K562 (cell line): Measurements from ENCODE around the gene SPNS2. TPM values are rescaled to one million over a fixed set of nuclear protein-coding genes. Genes with fewer than 3 reads are reported as not detected.

Experiments used
- ATAC-seq: fragments of 200-7000 bp; cut with Tn5 transposase; 3 replicates; pipeline ENCODE4 v1.9.1; 2020; ENCODE audit warnings: moderate library complexity
- BruUV-seq: library from RNA; stranded (reverse); fragments of 400-500 nt; replicated peaks from 2 replicates; lab custom pipeline; 2021; lab: Mats Ljungman, UMichigan
- CTCF ChIA-PET: fragments of 300-600 bp; formaldehyde crosslinking; extraction: SDS; loops from one replicate; lab custom pipeline; 2021; ENCODE audit warnings: low intra/inter-chr PET ratio; lab: Yijun Ruan, JAX
- POLR2A ChIA-PET: fragments of 300-600, 350-650 bp; sonication (Branson Sonifier 250); formaldehyde crosslinking; extraction: SDS; loops from one replicate; lab custom pipeline; 2021; ENCODE audit warnings: antibody characterized with exemption, inconsistent platforms; lab: Yijun Ruan, JAX
- DNase-seq, 4 experiments: peaks; one replicate each; pipeline versions ENCODE4 v3.0.0 to v3.0.0-alpha.2; 2011 to 2018; ENCODE audit warnings: low spot score in 3 of 4, mixed read lengths in 3 of 4; ENCODE audit errors: extremely low read depth in 1 of 4
- FAIRE-seq: peaks from 2 replicates; lab custom pipeline; 2011; peaks lifted over from hg19 to GRCh38; lab: Jason Lieb, UNC
- H2AFZ ChIP-seq: 2 replicates; pipeline ENCODE4 v1.6.0; 2011; ENCODE audit warnings: low read depth, low read length, control low read depth, inconsistent platforms
- H3K27ac ChIP-seq: fragments of 200-600 bp; 3 replicates; pipeline ENCODE4 v1.8.0; 2011; ENCODE audit warnings: low read depth, mild to moderate bottlenecking, control low read depth, inconsistent platforms, low read length, moderate library complexity, mixed read lengths; ENCODE audit errors: extremely low read depth
- H3K27me3 ChIP-seq, 2 experiments: fragments of 300-600 bp in 1 of 2; 2 replicates in 1 of 2; 3 replicates in 1 of 2; pipeline versions ENCODE4 v1.6.0 to v1.8.0; 2011; ENCODE audit warnings: inconsistent platforms in 2 of 2, low read length in 2 of 2, mild to moderate bottlenecking in 1 of 2, mixed read lengths in 1 of 2, moderate library complexity in 1 of 2; ENCODE audit not compliant: control insufficient read depth in 2 of 2, insufficient read depth in 2 of 2
- H3K36me3 ChIP-seq: fragments of 300-600 bp; 3 replicates; pipeline ENCODE4 v1.8.0; 2011; ENCODE audit warnings: mild to moderate bottlenecking, low read length, inconsistent platforms; ENCODE audit not compliant: control insufficient read depth, insufficient read depth
- H3K4me1 ChIP-seq, 2 experiments: fragments of 200-600 bp in 1 of 2; replicated peaks in 1 of 2; 2 replicates in 1 of 2; 3 replicates in 1 of 2; pipeline versions ENCODE4 v1.5.1 to v1.8.0; 2011; ENCODE audit warnings: inconsistent platforms in 2 of 2, low read length in 2 of 2, mild to moderate bottlenecking in 1 of 2, mixed read lengths in 1 of 2, moderate library complexity in 1 of 2; ENCODE audit not compliant: control insufficient read depth in 2 of 2, insufficient read depth in 2 of 2
- H3K4me2 ChIP-seq: 2 replicates; pipeline ENCODE4 v1.6.1; 2011; ENCODE audit warnings: low read length, control low read depth, inconsistent platforms, mixed read lengths; ENCODE audit not compliant: insufficient read depth
- H3K4me3 ChIP-seq: fragments of 200-600 bp; sonication (generic), shearing (Covaris generic); 2 replicates; pipeline ENCODE4 v1.5.1; 2016; ENCODE audit warnings: control low read depth, inconsistent platforms
- H3K79me2 ChIP-seq: fragments of 200-600 bp; 3 replicates; pipeline ENCODE4 v1.8.0; 2011; ENCODE audit warnings: low read length, inconsistent platforms; ENCODE audit not compliant: control insufficient read depth, insufficient read depth
- H3K9ac ChIP-seq, 2 experiments: 2 replicates each; pipeline versions ENCODE4 v1.6.0 to v1.6.1; 2011; ENCODE audit warnings: low read depth in 2 of 2, low read length in 2 of 2, control low read depth in 1 of 2, inconsistent platforms in 1 of 2, mild to moderate bottlenecking in 1 of 2, mixed read lengths in 1 of 2; ENCODE audit not compliant: insufficient read depth in 1 of 2
- H3K9me1 ChIP-seq: one replicate; pipeline ENCODE4 v1.6.0; 2011; ENCODE audit warnings: inconsistent platforms, mild to moderate bottlenecking, low read length, moderate library complexity; ENCODE audit not compliant: control insufficient read depth, insufficient read depth
- H3K9me3 ChIP-seq: replicated peaks from 2 replicates; pipeline ENCODE4 v1.5.1; 2011; ENCODE audit warnings: low read depth, low read length, inconsistent platforms; ENCODE audit not compliant: control insufficient read depth, insufficient read depth
- H4K20me1 ChIP-seq: replicated peaks from 2 replicates; pipeline ENCODE4 v1.6.1; 2011; ENCODE audit warnings: low read length, inconsistent platforms, mixed read lengths; ENCODE audit not compliant: control insufficient read depth, insufficient read depth
- CTBP1 ChIP-seq: fragments of 450-650 bp; IDR thresholded peaks from 2 replicates; pipeline ENCODE4 v1.6.1; 2016; ENCODE audit warnings: borderline replicate concordance
- CTCFL ChIP-seq: IDR thresholded peaks from 2 replicates; pipeline ENCODE4 v1.6.1; 2011; ENCODE audit warnings: borderline replicate concordance, low read depth, mild to moderate bottlenecking, moderate library complexity, low read length; ENCODE audit not compliant: insufficient read depth, poor library complexity, severe bottlenecking
- FOXA3 ChIP-seq, 2 experiments: fragments of 450-650 bp in 1 of 2; sonication (generic) in 1 of 2; formaldehyde crosslinking; IDR thresholded peaks in 1 of 2; conservative IDR thresholded peaks in 1 of 2; 2 replicates each; pipeline versions ENCODE4 v1.4.0 to v1.8.0; 2020 to 2022; ENCODE audit warnings: mild to moderate bottlenecking in 2 of 2, missing genetic modification reagents in 1 of 2
- HES1 ChIP-seq: fragments of 450-650 bp; IDR thresholded peaks from 2 replicates; pipeline ENCODE4 v1.6.1; 2016; ENCODE audit warnings: low read depth, mild to moderate bottlenecking, moderate library complexity
- MBD2 ChIP-seq: sonication (generic); IDR thresholded peaks from 2 replicates; pipeline ENCODE4 v1.6.1; 2016; ENCODE audit warnings: low read depth, borderline replicate concordance
- MYNN ChIP-seq, 2 experiments: sonication (generic); formaldehyde crosslinking in 1 of 2; IDR thresholded peaks; 2 replicates each; pipeline versions ENCODE4 v1.5.0 to v1.6.1; 2016 to 2020; ENCODE audit warnings: antibody characterized with exemption in 1 of 2, missing genetic modification reagents in 1 of 2
- PHB ChIP-seq: fragments of 250-450 bp; sonication (Bioruptor Pico); IDR thresholded peaks from 2 replicates; pipeline ENCODE4 v1.5.0; 2021
- PML ChIP-seq: IDR thresholded peaks from 2 replicates; pipeline ENCODE4 v1.6.1; 2012; ENCODE audit warnings: low read length, inconsistent platforms
- POLR2G ChIP-seq: fragments of 200-400 bp; formaldehyde crosslinking; IDR thresholded peaks from 2 replicates; pipeline ENCODE4 v1.6.1; 2017; ENCODE audit warnings: low read depth, mild to moderate bottlenecking, antibody characterized with exemption, low read length, moderate library complexity
- RAD21 ChIP-seq, 2 experiments: fragments of 250-450 bp in 1 of 2; fragments of 450-650 bp in 1 of 2; sonication (Bioruptor Pico) in 1 of 2; formaldehyde crosslinking in 1 of 2; IDR thresholded peaks in 1 of 2; conservative IDR thresholded peaks in 1 of 2; 2 replicates each; pipeline versions ENCODE4 v1.4.0 to v1.8.0; 2020 to 2022; ENCODE audit warnings: mild to moderate bottlenecking in 2 of 2, moderate library complexity in 1 of 2
- SMC3 ChIP-seq: conservative IDR thresholded peaks from 2 replicates; pipeline ENCODE4 v1.6.1; 2011; ENCODE audit warnings: low read depth, low read length, improper control_type of control experiment; ENCODE audit not compliant: insufficient read depth
- ZNF584 ChIP-seq: fragments of 200-800 bp; sonication (Bioruptor generic); IDR thresholded peaks from 2 replicates; pipeline ENCODE4 v1.6.1; 2016; ENCODE audit warnings: low read depth, mild to moderate bottlenecking, missing genetic modification characterization, missing compliant biosample characterization
- WGBS: fragments of 100-300 bp; shearing (Covaris generic); methylation state at CpG from one replicate; pipeline ENCODE4 v1.1.6; 2016; ENCODE audit warnings: low coverage, mixed read lengths; ENCODE audit not compliant: insufficient coverage; ENCODE audit errors: missing lambda C conversion rate; 5-methylcytosine and 5-hydroxymethylcytosine counted together
- in situ Hi-C: fragments of 300-500 bp; cut with MboI; formaldehyde crosslinking; loops from 4 replicates; pipeline ENCODE4 v1.15.0; 2018; ENCODE audit warnings: inconsistent platforms, mixed read lengths
- intact Hi-C: fragments of 100-400 bp; cut with micrococcal nuclease; formaldehyde crosslinking; loops from 2 replicates; pipeline ENCODE4 v1.14.2; 2022
- polyA plus RNA-seq, 8 experiments: library from polyadenylated mRNA; depleted of rRNA in 4 of 8; stranded (reverse) in 5 of 8; unstranded in 3 of 8; fragments of >200 nt; fragmentation: Nextera tagmentation in 2 of 8; fragmentation: Illumina TruSeq in 1 of 8; extraction: Ambion mirVana in 2 of 8; extraction: Trizol in 1 of 8; gene quantifications; 2 replicates each; pipeline versions ENCODE4 v1.2.1 to v1.2.3, GENCODE V29; 2011 to 2014; ENCODE audit warnings: inconsistent platforms in 1 of 8, missing spikeins in 1 of 8
- total RNA-seq, 7 experiments: library from RNA; depleted of rRNA in 6 of 7; stranded (reverse); fragments of >200 nt in 6 of 7; fragmentation: Illumina TruSeq in 2 of 7; extraction: Trizol in 2 of 7; gene quantifications; 2 replicates each; pipeline versions ENCODE4 v1.2.1 to v1.2.3, GENCODE V29; 2011 to 2021; ENCODE audit warnings: low replicate concordance in 1 of 7
- TF ChIP-seq, protein P1 (sequence below): IDR thresholded peaks from 2 replicates; pipeline ENCODE4 v1.6.1; 2014; ENCODE audit warnings: antibody characterized with exemption
- TF ChIP-seq, protein P2 (sequence below): sonication (generic); formaldehyde crosslinking; IDR thresholded peaks from 2 replicates; pipeline ENCODE4 v1.8.1; 2023; ENCODE audit warnings: mild to moderate bottlenecking, missing genetic modification reagents

SPNS2 gene
- total and polyA plus RNA-seq, 9 of the 15 experiments (the other 6 are each of a cell fraction or from before 2014, with no cell fraction given), result 0.06 TPM; not detected in 8

DNA sequence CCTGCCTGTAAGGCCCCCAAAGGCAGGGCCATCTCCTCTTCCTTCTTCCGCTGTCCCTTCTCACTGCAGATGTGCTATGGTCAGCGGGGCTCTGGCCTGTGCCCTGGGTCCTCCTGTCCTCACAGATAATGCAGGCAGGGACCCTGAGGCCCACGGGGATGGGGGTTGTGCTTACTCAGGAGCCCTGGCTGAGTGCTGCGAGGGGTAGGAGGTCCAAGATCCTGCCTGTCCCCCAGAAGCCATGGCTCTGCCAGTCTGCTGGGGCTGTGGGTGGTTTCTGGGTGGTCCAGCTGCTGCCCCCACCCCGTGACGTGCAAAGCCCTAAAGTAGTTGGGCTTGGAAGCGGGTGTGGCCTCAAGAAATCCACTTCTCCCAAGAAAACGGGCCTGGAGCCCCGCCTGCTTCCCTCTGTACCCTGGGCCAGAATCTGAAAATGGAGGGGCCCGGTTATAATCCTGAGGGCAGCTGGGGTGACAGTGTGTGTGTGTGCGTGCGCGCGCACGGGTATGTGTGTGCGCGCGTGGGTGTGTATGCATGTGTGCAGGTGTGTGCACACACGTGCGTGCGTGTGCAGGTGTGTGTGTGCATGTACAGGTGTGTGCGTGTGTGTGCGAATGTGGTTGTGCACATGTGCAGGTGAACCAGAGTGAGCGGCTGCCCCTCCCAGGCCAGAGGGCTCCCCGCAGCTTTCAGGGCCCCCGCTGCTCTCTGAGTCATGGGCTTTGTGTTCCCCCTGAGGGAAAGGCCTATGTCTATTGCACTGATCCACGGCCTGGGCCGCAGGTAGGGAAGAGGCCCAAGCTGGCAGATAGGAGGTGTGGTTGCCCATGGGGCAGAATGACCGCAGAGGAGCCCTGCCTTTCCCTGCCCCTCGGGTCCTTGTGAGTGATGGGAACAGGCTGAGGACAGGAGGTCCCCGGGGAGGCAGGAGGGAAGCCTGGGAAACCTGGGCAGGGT is 13.8 kb downstream of the SPNS2 start:
- BruUV-seq, result no TSS peak

More for the DNA sequence above, 13.8 kb downstream of the SPNS2 start:
- no peaks in the 10 kb centered on the region for H3K9me3 ChIP-seq
- no peak overlapping the region for H3K4me3 ChIP-seq
- H3K79me2 ChIP-seq, result no peaks in the 10 kb centered on the region
- no peak overlapping the region for H3K4me2 ChIP-seq
- H3K4me1 ChIP-seq, result peaks cover 0 to 26% of the 10 kb centered on the region in 2 experiments; a peak in 2 of 5 replicates
- POLR2A ChIA-PET, result no interaction called here
- intact Hi-C loops, result no loop called here
- WGBS, result 16% methylated on average over 15 of the region's 31 CpGs
- CTCF ChIA-PET, result no interaction called here
- H3K27me3 ChIP-seq, result peaks cover 0 to 64% of the 10 kb centered on the region in 2 experiments; a peak in 2 of 5 replicates
- DNase-seq, result no peak
- TF ChIP-seq CTCFL, result no peak
- no peak for TF ChIP-seq HES1
- no peak for TF ChIP-seq ZNF584
- no peak for TF ChIP-seq SMC3
- no peak for TF ChIP-seq CTBP1
- TF ChIP-seq, protein P1, sequence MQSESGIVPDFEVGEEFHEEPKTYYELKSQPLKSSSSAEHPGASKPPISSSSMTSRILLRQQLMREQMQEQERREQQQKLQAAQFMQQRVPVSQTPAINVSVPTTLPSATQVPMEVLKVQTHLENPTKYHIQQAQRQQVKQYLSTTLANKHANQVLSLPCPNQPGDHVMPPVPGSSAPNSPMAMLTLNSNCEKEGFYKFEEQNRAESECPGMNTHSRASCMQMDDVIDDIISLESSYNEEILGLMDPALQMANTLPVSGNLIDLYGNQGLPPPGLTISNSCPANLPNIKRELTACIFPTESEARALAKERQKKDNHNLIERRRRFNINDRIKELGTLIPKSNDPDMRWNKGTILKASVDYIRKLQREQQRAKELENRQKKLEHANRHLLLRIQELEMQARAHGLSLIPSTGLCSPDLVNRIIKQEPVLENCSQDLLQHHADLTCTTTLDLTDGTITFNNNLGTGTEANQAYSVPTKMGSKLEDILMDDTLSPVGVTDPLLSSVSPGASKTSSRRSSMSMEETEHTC, result no peak
- no peak for TF ChIP-seq PML
- TF ChIP-seq POLR2G, result no peak
- TF ChIP-seq, protein P2, sequence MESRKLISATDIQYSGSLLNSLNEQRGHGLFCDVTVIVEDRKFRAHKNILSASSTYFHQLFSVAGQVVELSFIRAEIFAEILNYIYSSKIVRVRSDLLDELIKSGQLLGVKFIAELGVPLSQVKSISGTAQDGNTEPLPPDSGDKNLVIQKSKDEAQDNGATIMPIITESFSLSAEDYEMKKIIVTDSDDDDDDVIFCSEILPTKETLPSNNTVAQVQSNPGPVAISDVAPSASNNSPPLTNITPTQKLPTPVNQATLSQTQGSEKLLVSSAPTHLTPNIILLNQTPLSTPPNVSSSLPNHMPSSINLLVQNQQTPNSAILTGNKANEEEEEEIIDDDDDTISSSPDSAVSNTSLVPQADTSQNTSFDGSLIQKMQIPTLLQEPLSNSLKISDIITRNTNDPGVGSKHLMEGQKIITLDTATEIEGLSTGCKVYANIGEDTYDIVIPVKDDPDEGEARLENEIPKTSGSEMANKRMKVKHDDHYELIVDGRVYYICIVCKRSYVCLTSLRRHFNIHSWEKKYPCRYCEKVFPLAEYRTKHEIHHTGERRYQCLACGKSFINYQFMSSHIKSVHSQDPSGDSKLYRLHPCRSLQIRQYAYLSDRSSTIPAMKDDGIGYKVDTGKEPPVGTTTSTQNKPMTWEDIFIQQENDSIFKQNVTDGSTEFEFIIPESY (CRISPR knock-in tag), result no peak
- no peak for TF ChIP-seq MBD2
- no peak for TF ChIP-seq PHB (CRISPR knock-in tag)
- TF ChIP-seq MYNN (IDR thresholded peaks at IDR 0.05), result no peak
- TF ChIP-seq MYNN (CRISPR knock-in tag; IDR thresholded peaks at IDR 0.05), result no peak
- no peak for TF ChIP-seq FOXA3 (CRISPR knock-in tag; conservative IDR thresholded peaks at IDR 0.05 in 1 of 2, IDR thresholded peaks at IDR 0.05 in 1 of 2)
- TF ChIP-seq RAD21 (CRISPR knock-in tag; conservative IDR thresholded peaks at IDR 0.05 in 1 of 2, IDR thresholded peaks at IDR 0.05 in 1 of 2), result no peak
- no peaks in the 10 kb centered on the region for H3K9me1 ChIP-seq
- H3K9ac ChIP-seq, result no peak overlapping the region; a peak in 1 of 4 replicates
- H3K36me3 ChIP-seq, result no peaks in the 10 kb centered on the region
- no peak for ATAC-seq
- FAIRE-seq, result no peak
- in situ Hi-C loops, result no loop called here
- H4K20me1 ChIP-seq, result peaks cover 8% of the 10 kb centered on the region
- H2AFZ ChIP-seq, result no peak overlapping the region
- H3K27ac ChIP-seq, result no peak overlapping the region
